Osteoblast (primary cell): ENCODE measurements around the gene PRKCE. TPM values are rescaled to one million over a fixed set of nuclear protein-coding genes. Genes with fewer than 3 reads are reported as not detected.

Experiments
- DNase-seq: peaks from one replicate; pipeline ENCODE4 v3.0.0; 2011; ENCODE audit warnings: low spot score, mixed read lengths; ENCODE audit not compliant: insufficient read length; ENCODE audit errors: missing footprints
- H2AFZ ChIP-seq: 2 replicates; pipeline ENCODE4 v1.6.0; 2011; ENCODE audit warnings: mild to moderate bottlenecking, low read length
- H3K27ac ChIP-seq: 2 replicates; pipeline ENCODE4 v1.5.1; 2011; ENCODE audit warnings: mild to moderate bottlenecking, low read depth, low read length, moderate library complexity
- H3K27me3 ChIP-seq: 2 replicates; pipeline ENCODE4 v1.6.0; 2012; ENCODE audit warnings: mild to moderate bottlenecking, control low read depth, inconsistent platforms, low read length, moderate library complexity; ENCODE audit not compliant: insufficient read depth
- H3K36me3 ChIP-seq: 2 replicates; pipeline ENCODE4 v1.5.1; 2011; ENCODE audit warnings: mild to moderate bottlenecking, low read length, control low read depth, moderate library complexity; ENCODE audit not compliant: insufficient read depth
- H3K4me1 ChIP-seq: 2 replicates; pipeline ENCODE4 v1.5.1; 2011; ENCODE audit warnings: mild to moderate bottlenecking, low read length, control low read depth, moderate library complexity; ENCODE audit not compliant: insufficient read depth
- H3K4me2 ChIP-seq: 2 replicates; pipeline ENCODE4 v1.6.0; 2011; ENCODE audit warnings: mild to moderate bottlenecking, low read length; ENCODE audit not compliant: insufficient read depth
- H3K4me3 ChIP-seq: fragments of 200-600 bp; sonication (generic); 3 replicates; pipeline ENCODE4 v1.5.1; 2012; ENCODE audit warnings: mild to moderate bottlenecking, low read length, inconsistent platforms; ENCODE audit not compliant: insufficient read depth
- H3K79me2 ChIP-seq: 2 replicates; pipeline ENCODE4 v1.6.0; 2012; ENCODE audit warnings: mild to moderate bottlenecking, low read length, control low read depth, inconsistent platforms; ENCODE audit not compliant: insufficient read depth
- H3K9me3 ChIP-seq: 2 replicates; pipeline ENCODE4 v1.5.1; 2011; ENCODE audit warnings: low read depth, low read length, control low read depth
- H4K20me1 ChIP-seq: 2 replicates; pipeline ENCODE4 v1.6.0; 2012; ENCODE audit warnings: mild to moderate bottlenecking, low read length, control low read depth; ENCODE audit not compliant: insufficient read depth
- CTCF ChIP-seq: IDR thresholded peaks from 2 replicates; pipeline ENCODE4 v1.5.1; 2011; ENCODE audit warnings: mild to moderate bottlenecking, low read depth, low read length, moderate library complexity; ENCODE audit errors: extremely low read depth
- total RNA-seq: library from RNA; depleted of rRNA; stranded (reverse); fragments of >200 nt; gene quantifications from 2 replicates; pipeline ENCODE4 v1.2.3, GENCODE V29; 2012

Gene PRKCE
- total RNA-seq, 1 donor: 22.1 TPM

GRCh38 chr2:46232860-46233259 is 581.4 kb downstream of the PRKCE start:
- no peaks in the 10 kb centered on the region for H3K36me3 ChIP-seq
- no peak for TF ChIP-seq CTCF
- H3K27me3 ChIP-seq: no peaks in the 10 kb centered on the region
- no peak overlapping the region for H2AFZ ChIP-seq
- no peaks in the 10 kb centered on the region for H3K9me3 ChIP-seq
- no peak overlapping the region for H3K27ac ChIP-seq
- no peaks in the 10 kb centered on the region for H3K79me2 ChIP-seq
- no peak for DNase-seq
- no peaks in the 10 kb centered on the region for H4K20me1 ChIP-seq
- H3K4me2 ChIP-seq: no peak overlapping the region
- no peak overlapping the region for H3K4me3 ChIP-seq
- H3K4me1 ChIP-seq: peaks cover 10% of the 10 kb centered on the region

GRCh38 chr2:46236006-46236875 is 584.8 kb downstream of the PRKCE start:
- Histone ChIP-seq H3K4me3 (no peak overlapping the region), H3K27me3 (no peaks in the 10 kb centered on the region), H3K9me3 (no peaks in the 10 kb centered on the region), H3K36me3 (no peaks in the 10 kb centered on the region), H4K20me1 (no peaks in the 10 kb centered on the region), H3K27ac (no peak overlapping the region), H3K4me1 (no peaks in the 10 kb centered on the region), H3K79me2 (no peaks in the 10 kb centered on the region), H2AFZ (no peak overlapping the region), H3K4me2 (no peak overlapping the region)
- no peak for TF ChIP-seq CTCF
- no peak for DNase-seq

GRCh38 chr2:46236876-46237859 is 585.7 kb downstream of the PRKCE start:
- no peaks in the 10 kb centered on the region for H3K4me1 ChIP-seq
- H3K27ac ChIP-seq: no peak overlapping the region
- no peaks in the 10 kb centered on the region for H4K20me1 ChIP-seq
- TF ChIP-seq CTCF: no peak
- no peaks in the 10 kb centered on the region for H3K36me3 ChIP-seq
- no peaks in the 10 kb centered on the region for H3K9me3 ChIP-seq
- no peaks in the 10 kb centered on the region for H3K79me2 ChIP-seq
- H2AFZ ChIP-seq: no peak overlapping the region
- H3K4me3 ChIP-seq: no peak overlapping the region
- DNase-seq: no peak
- H3K27me3 ChIP-seq: no peaks in the 10 kb centered on the region
- no peak overlapping the region for H3K4me2 ChIP-seq

Other genes with a start within 250 kb of the PRKCE start
- 17.4 and 22.1 TPM in 2 replicates for gene SRBD1, start 40.4 kb upstream of the PRKCE start, total RNA-seq